Measurements from ENCODE around the gene CPXM2. TPM values are rescaled to one million over a fixed set of nuclear protein-coding genes. Genes with fewer than 3 reads are reported as not detected.

CPXM2 gene
- total RNA-seq, 1 donor from 2014 or later = not detected

- no peak overlapping the region for H3K27ac Mint-ChIP-seq
- no peaks in the 10 kb centered on the region for H3K9me3 Mint-ChIP-seq
- H3K36me3 Mint-ChIP-seq (ENCODE audit: low read depth) = no peaks in the 10 kb centered on the region
- DNase-seq (ENCODE audit: low spot score) = no peak
- H3K4me1 Mint-ChIP-seq (ENCODE audit: low read depth) = no peaks in the 10 kb centered on the region
- no peak overlapping the region for H3K4me3 Mint-ChIP-seq
- intact Hi-C loops (cut with micrococcal nuclease) = no loop called here
- H3K27me3 Mint-ChIP-seq (ENCODE audit: insufficient read depth) = no peaks in the 10 kb centered on the region
Measured at GRCh38 chr10:123821136-123821535, 70.5 kb downstream of the CPXM2 start.

- Mint-ChIP-seq H3K27ac (no peak overlapping the region), H3K9me3 (no peaks in the 10 kb centered on the region), H3K27me3 (ENCODE audit: insufficient read depth) (peaks cover 4% of the 10 kb centered on the region), H3K4me1 (ENCODE audit: low read depth) (no peaks in the 10 kb centered on the region), H3K4me3 (no peak overlapping the region), H3K36me3 (ENCODE audit: low read depth) (no peaks in the 10 kb centered on the region)
- intact Hi-C loops (cut with micrococcal nuclease) = no loop called here
- no peak for DNase-seq (ENCODE audit: low spot score)
Measured at GRCh38 chr10:123809632-123810031, 82.0 kb downstream of the CPXM2 start.

DNA sequence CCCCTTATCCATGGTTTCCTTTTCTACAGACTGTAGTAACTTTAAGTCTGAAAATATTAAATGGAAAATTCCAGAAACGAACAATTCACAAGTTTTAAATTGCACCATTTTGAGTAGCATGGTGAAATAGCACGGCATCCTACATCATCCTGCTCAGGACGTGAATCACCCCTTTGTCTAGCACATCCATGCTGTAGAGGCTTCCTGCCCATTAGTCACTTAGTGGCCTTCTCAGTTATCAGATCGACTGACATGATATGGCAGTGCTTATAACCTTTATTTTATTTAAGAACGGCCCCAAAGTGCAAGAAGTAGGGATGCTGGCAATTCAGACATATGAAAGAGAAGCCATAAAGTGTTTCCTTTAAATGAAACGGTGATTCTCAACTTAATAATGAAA is 82.7 kb downstream of the CPXM2 start:
- intact Hi-C loops (cut with micrococcal nuclease) = no loop called here
- no peak overlapping the region for H3K27ac Mint-ChIP-seq
- no peaks in the 10 kb centered on the region for H3K9me3 Mint-ChIP-seq
- no peak overlapping the region for H3K4me3 Mint-ChIP-seq
- no peaks in the 10 kb centered on the region for H3K4me1 Mint-ChIP-seq (ENCODE audit: low read depth)
- no peak for DNase-seq (ENCODE audit: low spot score)
- no peaks in the 10 kb centered on the region for H3K36me3 Mint-ChIP-seq (ENCODE audit: low read depth)
- peaks cover 4% of the 10 kb centered on the region for H3K27me3 Mint-ChIP-seq (ENCODE audit: insufficient read depth)

- no peaks in the 10 kb centered on the region for H3K4me1 Mint-ChIP-seq (ENCODE audit: low read depth)
- DNase-seq (ENCODE audit: low spot score) = no peak
- peaks cover 4% of the 10 kb centered on the region for H3K27me3 Mint-ChIP-seq (ENCODE audit: insufficient read depth)
- no peak overlapping the region for H3K4me3 Mint-ChIP-seq
- no peaks in the 10 kb centered on the region for H3K36me3 Mint-ChIP-seq (ENCODE audit: low read depth)
- H3K27ac Mint-ChIP-seq = no peak overlapping the region
- intact Hi-C loops (cut with micrococcal nuclease) = no loop called here
- no peaks in the 10 kb centered on the region for H3K9me3 Mint-ChIP-seq
Measured at GRCh38 chr10:123808286-123808685, 83.3 kb downstream of the CPXM2 start.

DNA sequence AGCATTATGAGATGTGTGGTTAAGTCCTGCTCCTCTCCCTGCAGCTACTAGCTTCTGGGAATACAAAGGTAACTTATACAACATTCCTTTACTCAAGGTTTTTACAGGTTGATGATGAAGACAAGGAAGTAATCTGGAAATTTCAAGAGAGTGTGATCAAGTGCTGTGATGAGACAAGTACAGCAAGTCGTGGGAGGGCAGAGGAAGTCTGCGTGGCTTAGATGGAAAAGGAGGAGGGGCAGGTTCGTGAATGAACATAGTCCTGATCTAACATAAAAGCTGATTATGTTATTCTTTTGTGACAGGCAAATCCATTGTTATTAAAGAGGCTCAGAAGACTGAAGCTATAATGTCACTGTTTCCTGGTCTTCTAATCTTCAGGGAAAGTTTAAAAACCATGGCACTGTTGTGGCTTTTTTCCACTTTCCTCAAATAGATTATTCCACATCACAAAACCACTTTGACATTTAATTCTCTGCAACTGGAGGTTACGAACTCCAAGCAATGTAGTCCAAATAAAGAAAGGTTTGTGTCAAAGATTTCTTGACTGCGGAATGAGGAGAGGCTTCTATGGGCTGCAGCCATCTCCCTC is 84.1 kb downstream of the CPXM2 start:
- intact Hi-C loops (cut with micrococcal nuclease) = no loop called here
- Mint-ChIP-seq H3K9me3 (no peaks in the 10 kb centered on the region), H3K4me1 (ENCODE audit: low read depth) (no peaks in the 10 kb centered on the region), H3K27me3 (ENCODE audit: insufficient read depth) (peaks cover 4% of the 10 kb centered on the region), H3K27ac (no peak overlapping the region), H3K36me3 (ENCODE audit: low read depth) (no peaks in the 10 kb centered on the region), H3K4me3 (no peak overlapping the region)
- no peak for DNase-seq (ENCODE audit: low spot score)

GRCh38 chr10:123804716-123805115 is 86.9 kb downstream of the CPXM2 start:
- Mint-ChIP-seq H3K4me1 (ENCODE audit: low read depth) (no peaks in the 10 kb centered on the region), H3K4me3 (no peak overlapping the region), H3K27ac (no peak overlapping the region), H3K36me3 (ENCODE audit: low read depth) (no peaks in the 10 kb centered on the region), H3K9me3 (no peaks in the 10 kb centered on the region), H3K27me3 (ENCODE audit: insufficient read depth) (peaks cover 12% of the 10 kb centered on the region)
- intact Hi-C loops (cut with micrococcal nuclease) = no loop called here
- DNase-seq (ENCODE audit: low spot score) = no peak

GRCh38 chr10:123800821-123801220 is 90.8 kb downstream of the CPXM2 start:
- Mint-ChIP-seq H3K27me3 (ENCODE audit: insufficient read depth) (peaks cover 16% of the 10 kb centered on the region), H3K9me3 (no peaks in the 10 kb centered on the region), H3K4me1 (ENCODE audit: low read depth) (no peaks in the 10 kb centered on the region), H3K4me3 (no peak overlapping the region), H3K27ac (no peak overlapping the region), H3K36me3 (ENCODE audit: low read depth) (no peaks in the 10 kb centered on the region)
- DNase-seq (ENCODE audit: low spot score) = no peak
- intact Hi-C loops (cut with micrococcal nuclease) = no loop called here

- no peaks in the 10 kb centered on the region for H3K36me3 Mint-ChIP-seq (ENCODE audit: low read depth)
- intact Hi-C loops (cut with micrococcal nuclease) = no loop called here
- no peak overlapping the region for H3K4me3 Mint-ChIP-seq
- H3K9me3 Mint-ChIP-seq = no peaks in the 10 kb centered on the region
- no peak for DNase-seq (ENCODE audit: low spot score)
- no peaks in the 10 kb centered on the region for H3K4me1 Mint-ChIP-seq (ENCODE audit: low read depth)
- H3K27ac Mint-ChIP-seq = no peak overlapping the region
- peaks cover 16% of the 10 kb centered on the region for H3K27me3 Mint-ChIP-seq (ENCODE audit: insufficient read depth)
Measured at GRCh38 chr10:123800289-123800688, 91.3 kb downstream of the CPXM2 start.

DNA sequence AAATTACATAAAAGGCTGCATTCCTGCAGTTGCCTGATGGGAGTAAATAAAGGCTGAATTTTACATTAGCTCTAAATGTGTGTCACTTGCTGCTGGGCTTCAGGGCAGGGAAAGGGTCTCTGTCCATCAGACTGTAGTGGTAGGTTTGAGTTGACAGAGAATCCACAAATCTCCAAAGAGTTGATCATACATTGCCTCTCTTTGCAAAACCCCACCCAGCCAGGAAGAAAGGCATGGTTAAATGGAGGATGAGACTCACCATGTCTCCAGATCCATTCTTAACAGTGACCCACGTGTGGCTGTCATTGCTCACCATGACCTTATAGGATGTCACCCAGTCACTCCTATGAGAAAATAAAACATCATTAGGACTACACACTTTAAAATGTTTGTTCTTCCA is 92.8 kb downstream of the CPXM2 start:
- intact Hi-C loops (cut with micrococcal nuclease) = no loop called here
- Mint-ChIP-seq H3K4me3 (no peak overlapping the region), H3K9me3 (no peaks in the 10 kb centered on the region), H3K27ac (no peak overlapping the region), H3K36me3 (ENCODE audit: low read depth) (no peaks in the 10 kb centered on the region), H3K27me3 (ENCODE audit: insufficient read depth) (peaks cover 13% of the 10 kb centered on the region), H3K4me1 (ENCODE audit: low read depth) (no peaks in the 10 kb centered on the region)
- DNase-seq (ENCODE audit: low spot score) = no peak

- H3K4me1 Mint-ChIP-seq (ENCODE audit: low read depth) = no peaks in the 10 kb centered on the region
- H3K27me3 Mint-ChIP-seq (ENCODE audit: insufficient read depth) = peaks cover 13% of the 10 kb centered on the region
- no peak for DNase-seq (ENCODE audit: low spot score)
- H3K9me3 Mint-ChIP-seq = no peaks in the 10 kb centered on the region
- H3K4me3 Mint-ChIP-seq = no peak overlapping the region
- no peaks in the 10 kb centered on the region for H3K36me3 Mint-ChIP-seq (ENCODE audit: low read depth)
- H3K27ac Mint-ChIP-seq = no peak overlapping the region
- intact Hi-C loops (cut with micrococcal nuclease) = no loop called here
Measured at GRCh38 chr10:123797813-123798212, 93.8 kb downstream of the CPXM2 start.

DNA sequence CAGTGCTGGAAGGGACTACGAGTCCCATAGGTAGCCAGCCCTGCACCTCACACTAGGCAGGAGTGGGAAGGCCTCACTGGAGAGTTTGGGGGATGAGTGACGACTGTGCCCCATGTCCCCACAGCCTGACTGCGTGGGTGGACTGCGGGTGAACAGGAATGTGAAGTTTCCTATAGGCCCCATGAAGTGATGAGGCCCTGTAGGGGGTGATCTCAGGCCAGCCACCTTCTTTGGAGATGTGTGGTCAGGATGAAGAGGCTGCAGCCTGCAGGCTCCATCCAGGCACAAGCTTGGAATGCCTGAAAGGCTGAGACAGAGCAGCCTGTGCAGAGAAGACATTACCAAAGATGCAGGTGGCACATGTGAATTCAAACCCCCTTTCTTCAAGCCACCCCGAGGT is 94.9 kb downstream of the CPXM2 start:
- Mint-ChIP-seq H3K27ac (no peak overlapping the region), H3K4me3 (no peak overlapping the region), H3K36me3 (ENCODE audit: low read depth) (no peaks in the 10 kb centered on the region), H3K4me1 (ENCODE audit: low read depth) (no peaks in the 10 kb centered on the region), H3K9me3 (no peaks in the 10 kb centered on the region), H3K27me3 (ENCODE audit: insufficient read depth) (peaks cover 13% of the 10 kb centered on the region)
- no peak for DNase-seq (ENCODE audit: low spot score)
- intact Hi-C loops (cut with micrococcal nuclease) = no loop called here

GRCh38 chr10:123795846-123796590 is 95.6 kb downstream of the CPXM2 start:
- Mint-ChIP-seq H3K27me3 (ENCODE audit: insufficient read depth) (peaks cover 9% of the 10 kb centered on the region), H3K4me1 (ENCODE audit: low read depth) (no peaks in the 10 kb centered on the region)
- intact Hi-C loops (cut with micrococcal nuclease) = no loop called here

GRCh38 chr10:123795196-123795780 is 96.3 kb downstream of the CPXM2 start:
- peaks cover 3% of the 10 kb centered on the region for H3K9me3 Mint-ChIP-seq
- intact Hi-C loops (cut with micrococcal nuclease) = no loop called here

More at GRCh38 chr10:123795846-123796590, 95.6 kb downstream of the CPXM2 start:
- DNase-seq (ENCODE audit: low spot score) = no peak
- H3K27ac Mint-ChIP-seq = no peak overlapping the region
- H3K4me3 Mint-ChIP-seq = no peak overlapping the region
- H3K9me3 Mint-ChIP-seq = peaks cover 3% of the 10 kb centered on the region
- no peaks in the 10 kb centered on the region for H3K36me3 Mint-ChIP-seq (ENCODE audit: low read depth)

More at GRCh38 chr10:123795196-123795780, 96.3 kb downstream of the CPXM2 start:
- DNase-seq (ENCODE audit: low spot score) = no peak
- Mint-ChIP-seq H3K4me1 (ENCODE audit: low read depth) (no peaks in the 10 kb centered on the region), H3K27me3 (ENCODE audit: insufficient read depth) (peaks cover 6% of the 10 kb centered on the region), H3K4me3 (no peak overlapping the region), H3K36me3 (ENCODE audit: low read depth) (no peaks in the 10 kb centered on the region), H3K27ac (no peak overlapping the region)

Measured in activated T-helper 1 cell treated with anti-CD3 and anti-CD28 coated beads, Interleukin-12 subunit alpha, Interleukin-12 subunit beta, Interleukin-2, Interleukin-4 antibody, amounts not matched to agents 30 ng/mL and 10 ng/mL and 1 ng/mL, durations not matched to agents 14 hours and 24 hours and 36 hours (primary cell).